ENCODE data around the gene ZDHHC16. TPM values are rescaled to one million over a fixed set of nuclear protein-coding genes. Genes with fewer than 3 reads are reported as not detected.
A peak's percentile ranks its signal among the peaks of the same experiment; 100 is the strongest.
"Not testable (repeated sequence)": the region's sequence is repeated elsewhere in the genome, so short reads cannot be mapped to it uniquely, and the experiment has no call there.

Gene ZDHHC16
- total RNA-seq, 1 experiment from 2014 or later = 63.3 TPM

- no peak for DNase-seq (ENCODE audit: low read depth)
These were observed 11.4 kb upstream of the ZDHHC16 start for GRCh38 chr10:97434557-97434956.

- DNase-seq (ENCODE audit: low read depth) = no peak
These were observed 10.8 kb upstream of the ZDHHC16 start for GRCh38 chr10:97435211-97435610.

GRCh38 chr10:97442277-97442676 is 3.7 kb upstream of the ZDHHC16 start:
- no peak for DNase-seq (ENCODE audit: low read depth)

DNA sequence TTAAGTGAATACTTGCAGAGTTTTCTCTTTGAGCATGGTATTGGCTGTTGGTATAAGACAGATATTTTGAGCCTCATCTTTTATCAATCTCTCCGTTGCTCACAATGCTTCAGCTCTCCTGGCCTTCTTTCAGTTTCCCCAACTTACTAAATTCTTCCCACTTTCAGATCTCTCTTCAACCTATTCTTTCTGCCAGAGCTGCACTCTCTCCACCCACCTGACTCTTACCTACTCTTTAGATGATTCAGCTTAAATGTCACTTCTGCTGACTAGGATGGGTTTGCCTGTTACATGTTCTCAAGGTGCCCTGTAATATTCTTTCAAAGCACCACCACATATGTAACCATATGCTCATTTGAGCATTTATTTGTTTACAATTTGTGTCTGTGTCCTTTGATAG is 1.8 kb upstream of the ZDHHC16 start:
- no peak for DNase-seq (ENCODE audit: low read depth)

GRCh38 chr10:97445357-97445721 is 636 bp upstream of the ZDHHC16 start:
- DNase-seq (ENCODE audit: low read depth) = no peak

GRCh38 chr10:97450828-97451227 is 4.9 kb downstream of the ZDHHC16 start:
- DNase-seq (ENCODE audit: low read depth) = no peak

- no peak for DNase-seq (ENCODE audit: low read depth)
These were observed 5.6 kb downstream of the ZDHHC16 start for GRCh38 chr10:97451605-97452004.

DNA sequence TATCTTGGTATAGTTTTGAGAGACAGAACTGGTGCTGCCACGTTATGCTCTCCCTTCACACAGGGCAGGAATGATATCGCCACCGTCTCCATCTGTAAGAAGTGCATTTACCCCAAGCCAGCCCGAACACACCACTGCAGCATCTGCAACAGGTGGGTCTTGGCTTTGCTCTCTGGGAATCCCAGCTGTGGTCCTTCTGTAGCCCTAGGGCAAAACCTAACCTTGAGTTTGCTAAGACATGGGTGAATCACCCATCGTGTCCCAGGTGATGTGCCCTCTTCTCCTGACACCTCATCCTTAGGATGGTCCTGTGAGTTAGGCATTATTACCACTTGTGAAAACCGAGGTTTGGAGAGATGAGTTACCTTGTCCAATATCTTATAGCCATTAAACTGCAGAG is 6.4 kb downstream of the ZDHHC16 start:
- no peak for DNase-seq (ENCODE audit: low read depth)

- peak; percentile 29 for DNase-seq (ENCODE audit: low read depth)
These were observed 8.5 kb downstream of the ZDHHC16 start for GRCh38 chr10:97454330-97455036.

- DNase-seq (ENCODE audit: low read depth) = no peak
These were observed 10.2 kb downstream of the ZDHHC16 start for GRCh38 chr10:97456034-97456685.

- DNase-seq (ENCODE audit: low read depth) = no peak
These were observed 10.7 kb downstream of the ZDHHC16 start for GRCh38 chr10:97456686-97457065.

DNA sequence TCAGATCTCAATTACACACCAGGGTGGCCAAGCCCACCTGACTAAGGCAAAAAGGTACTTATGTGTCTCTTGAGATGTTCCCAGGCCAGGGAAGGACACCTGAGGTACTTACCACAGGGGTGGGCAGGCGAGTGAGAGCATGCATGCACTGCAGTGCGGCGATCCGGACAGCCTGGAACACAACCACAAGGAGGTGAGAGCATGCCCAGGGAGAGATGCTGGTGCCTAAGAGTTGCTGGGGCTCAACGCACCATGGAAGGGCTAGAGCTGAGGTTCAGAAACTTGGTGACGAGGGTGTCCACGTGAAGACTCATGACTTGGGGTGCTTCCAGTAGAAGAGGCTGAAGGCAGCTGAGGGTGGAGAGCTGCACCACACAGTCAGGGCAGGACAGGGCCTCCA is 13.1 kb downstream of the ZDHHC16 start:
- no peak for DNase-seq (ENCODE audit: low read depth)

GRCh38 chr10:97459933-97460332 is 14.0 kb downstream of the ZDHHC16 start:
- no peak for DNase-seq (ENCODE audit: low read depth)

GRCh38 chr10:97462309-97462708 is 16.3 kb downstream of the ZDHHC16 start:
- DNase-seq (ENCODE audit: low read depth) = no peak

DNA sequence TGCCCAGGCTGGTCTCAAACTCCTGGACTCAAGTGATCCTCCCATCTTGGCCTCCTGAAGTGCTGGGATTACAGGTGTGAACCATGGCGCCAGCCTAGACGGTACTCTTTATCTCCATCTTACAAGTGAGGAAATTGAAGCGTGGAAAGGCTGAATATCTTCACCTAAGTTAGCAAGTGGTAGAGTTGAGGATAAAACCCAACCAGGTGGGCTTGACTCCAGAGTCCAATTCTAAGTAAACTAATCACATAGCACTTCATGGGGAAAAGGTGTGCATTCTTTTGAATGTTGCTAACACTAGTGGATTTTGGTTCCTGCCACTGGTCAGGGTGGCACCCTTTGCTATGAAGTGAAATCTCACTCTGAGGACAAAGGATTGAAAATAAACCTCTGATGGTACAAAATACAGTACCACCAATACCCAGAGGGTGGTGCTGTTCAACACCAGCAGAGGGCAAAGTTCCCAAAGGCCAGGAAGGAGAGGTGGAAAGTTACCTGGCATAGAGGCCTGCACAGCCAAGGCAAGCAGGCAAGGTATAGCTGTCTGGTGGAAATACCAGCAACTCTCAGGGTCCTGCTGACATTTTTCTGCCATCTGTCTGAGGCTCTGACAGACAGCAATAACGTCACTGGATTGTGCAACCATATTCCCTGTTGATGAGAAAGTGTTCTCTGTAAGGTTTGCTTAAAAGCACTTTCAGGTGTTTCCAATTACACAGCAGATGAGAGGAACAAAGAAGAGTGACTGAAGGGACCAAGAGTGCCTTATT is 17.6 kb downstream of the ZDHHC16 start:
- DNase-seq (ENCODE audit: low read depth) = peak; percentile 62

DNA sequence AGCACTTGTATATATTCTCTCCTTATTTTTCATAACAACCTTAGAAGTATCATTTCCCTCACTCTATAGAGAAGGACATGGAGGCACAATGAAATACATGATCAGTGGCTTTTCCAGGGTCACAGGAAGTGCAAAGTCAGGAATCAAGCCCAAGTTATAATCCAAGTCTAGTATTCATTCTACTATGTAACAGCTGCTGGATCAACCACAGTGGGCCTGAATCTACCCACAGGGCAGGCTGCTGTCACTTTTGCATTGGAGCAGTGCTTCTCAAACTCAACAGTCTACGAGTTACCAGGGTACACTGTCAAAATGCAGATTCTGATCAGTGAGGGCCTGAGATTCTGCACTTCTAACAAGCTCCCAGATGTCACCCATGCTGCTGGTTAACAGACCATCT is 18.3 kb downstream of the ZDHHC16 start:
- no peak for DNase-seq (ENCODE audit: low read depth)

DNA sequence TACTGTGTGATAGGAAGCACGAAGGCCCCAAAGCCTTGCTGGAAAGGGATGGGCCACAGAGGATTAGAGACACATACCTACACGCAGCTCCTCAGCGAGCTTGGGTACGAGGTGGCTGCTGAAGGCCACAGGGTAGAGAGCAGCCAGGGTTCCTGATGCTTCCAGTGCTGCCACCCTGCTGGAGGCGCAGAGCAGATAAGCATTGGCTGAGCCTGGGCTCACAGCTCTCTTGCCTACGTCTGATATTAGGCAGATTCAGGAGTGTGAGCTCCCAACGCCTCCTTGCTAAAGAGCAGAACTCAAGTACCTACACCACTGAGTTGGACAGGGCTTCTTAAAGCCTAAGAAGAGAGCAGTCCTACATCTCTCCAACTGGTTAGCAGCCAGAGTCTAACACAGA is 20.0 kb downstream of the ZDHHC16 start:
- DNase-seq (ENCODE audit: low read depth) = no peak

GRCh38 chr10:97466755-97467154 is 20.8 kb downstream of the ZDHHC16 start:
- peak; percentile 71 for DNase-seq (ENCODE audit: low read depth)

DNA sequence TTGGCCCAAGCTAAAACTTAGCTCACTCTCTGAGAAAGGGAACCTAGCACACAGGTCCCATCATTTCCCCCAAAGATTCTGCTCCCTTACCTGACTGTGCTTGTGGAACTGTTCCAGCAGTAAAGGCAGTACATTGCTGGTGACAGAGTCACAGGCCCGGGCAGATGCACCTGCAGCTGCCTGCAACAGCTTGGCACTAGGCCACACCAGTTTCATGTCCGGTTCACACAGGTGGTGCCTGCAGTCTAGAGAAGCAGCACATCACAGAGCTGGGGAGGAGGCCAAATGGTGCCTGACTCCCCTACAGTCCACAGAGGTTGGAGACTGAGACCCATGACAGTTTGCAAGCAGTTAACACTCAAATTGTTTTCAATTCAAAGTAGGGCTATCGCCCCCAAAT is 22.2 kb downstream of the ZDHHC16 start:
- no peak for DNase-seq (ENCODE audit: low read depth)

- DNase-seq (ENCODE audit: low read depth) = not testable (repeated sequence)
These were observed 22.8 kb downstream of the ZDHHC16 start for GRCh38 chr10:97468781-97469180.

DNA sequence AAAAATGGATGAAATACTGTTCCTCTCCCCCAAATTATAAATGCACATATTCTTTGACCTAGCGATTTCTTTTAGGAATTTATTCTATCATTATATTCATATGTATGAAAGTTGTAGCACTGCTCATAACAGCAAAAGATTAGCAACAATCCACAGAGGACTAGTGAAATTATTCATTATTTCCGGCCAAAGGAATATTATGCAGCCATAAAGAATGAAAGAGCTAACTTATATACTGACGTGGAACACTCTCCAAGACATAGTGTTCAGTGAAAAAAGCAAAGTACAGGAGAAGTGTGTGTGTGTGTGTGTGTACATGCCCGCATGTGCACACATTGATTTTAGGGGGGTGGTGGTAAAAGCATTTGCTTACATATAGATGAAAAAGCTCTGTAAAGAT is 28.9 kb downstream of the ZDHHC16 start:
- DNase-seq (ENCODE audit: low read depth) = no peak

- no peak for DNase-seq (ENCODE audit: low read depth)
These were observed 30.1 kb downstream of the ZDHHC16 start for GRCh38 chr10:97475936-97476594.
